HG02970 (cell line): ENCODE data around the gene CEND1.

Source experiments
- ATAC-seq: cut with Tn5 transposase; IDR thresholded peaks from one replicate; pipeline ENCODE4 v1.9.1; 2021; ENCODE audit warnings: mild to moderate bottlenecking, moderate library complexity, moderate number of reproducible peaks; ENCODE audit not compliant: unreplicated experiment, low FRiP score

The CEND1 gene

DNA sequence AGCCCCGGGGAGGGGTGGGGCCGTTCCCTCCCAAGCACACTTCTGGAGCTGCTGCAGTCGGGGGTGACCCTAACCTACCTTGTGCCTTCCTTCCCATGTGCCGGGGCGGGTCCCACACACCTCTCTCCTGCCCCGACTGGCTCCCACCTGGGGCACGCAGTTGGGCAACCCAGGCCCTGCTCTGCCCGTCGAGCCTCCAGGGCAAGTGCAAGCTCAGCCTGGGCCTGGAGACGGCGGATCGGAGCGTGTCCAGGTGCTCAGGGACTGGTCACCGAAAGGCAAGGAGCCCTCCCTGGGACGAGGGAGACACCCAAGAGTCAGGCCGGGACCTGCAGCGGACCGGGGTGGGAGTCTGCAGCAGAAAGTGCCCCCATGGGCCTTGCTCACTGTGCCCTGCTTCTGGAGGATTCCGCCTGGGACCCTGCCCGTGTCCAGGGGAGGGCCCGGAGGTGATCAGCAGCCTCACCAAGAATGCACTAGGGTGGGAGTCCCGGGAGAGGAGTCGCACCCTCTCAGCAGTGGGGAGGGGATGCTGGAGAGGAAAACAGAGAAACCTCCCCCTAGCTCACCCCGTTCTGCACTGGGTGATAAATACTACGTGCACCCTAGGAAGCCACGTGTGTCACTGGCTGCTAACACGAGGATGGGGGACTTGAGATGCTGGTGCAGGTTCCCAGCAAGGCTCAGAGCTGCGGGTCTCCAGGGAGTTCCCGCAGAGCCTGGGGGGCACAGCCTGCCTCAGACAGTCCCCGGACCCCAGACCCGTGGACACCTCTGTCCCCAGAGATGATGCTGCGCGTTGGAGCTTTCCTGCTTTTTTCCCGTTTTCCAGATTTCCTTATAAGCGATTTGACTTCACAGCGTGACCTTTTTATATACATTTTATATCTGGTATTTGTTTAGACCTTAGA is 7.4 kb downstream of the CEND1 start:
- no peak for ATAC-seq

- ATAC-seq: no peak
Measured at GRCh38 chr11:779955-780532, 9.8 kb downstream of the CEND1 start.

- ATAC-seq: no peak
Measured at GRCh38 chr11:778976-779954, 10.6 kb downstream of the CEND1 start.

DNA sequence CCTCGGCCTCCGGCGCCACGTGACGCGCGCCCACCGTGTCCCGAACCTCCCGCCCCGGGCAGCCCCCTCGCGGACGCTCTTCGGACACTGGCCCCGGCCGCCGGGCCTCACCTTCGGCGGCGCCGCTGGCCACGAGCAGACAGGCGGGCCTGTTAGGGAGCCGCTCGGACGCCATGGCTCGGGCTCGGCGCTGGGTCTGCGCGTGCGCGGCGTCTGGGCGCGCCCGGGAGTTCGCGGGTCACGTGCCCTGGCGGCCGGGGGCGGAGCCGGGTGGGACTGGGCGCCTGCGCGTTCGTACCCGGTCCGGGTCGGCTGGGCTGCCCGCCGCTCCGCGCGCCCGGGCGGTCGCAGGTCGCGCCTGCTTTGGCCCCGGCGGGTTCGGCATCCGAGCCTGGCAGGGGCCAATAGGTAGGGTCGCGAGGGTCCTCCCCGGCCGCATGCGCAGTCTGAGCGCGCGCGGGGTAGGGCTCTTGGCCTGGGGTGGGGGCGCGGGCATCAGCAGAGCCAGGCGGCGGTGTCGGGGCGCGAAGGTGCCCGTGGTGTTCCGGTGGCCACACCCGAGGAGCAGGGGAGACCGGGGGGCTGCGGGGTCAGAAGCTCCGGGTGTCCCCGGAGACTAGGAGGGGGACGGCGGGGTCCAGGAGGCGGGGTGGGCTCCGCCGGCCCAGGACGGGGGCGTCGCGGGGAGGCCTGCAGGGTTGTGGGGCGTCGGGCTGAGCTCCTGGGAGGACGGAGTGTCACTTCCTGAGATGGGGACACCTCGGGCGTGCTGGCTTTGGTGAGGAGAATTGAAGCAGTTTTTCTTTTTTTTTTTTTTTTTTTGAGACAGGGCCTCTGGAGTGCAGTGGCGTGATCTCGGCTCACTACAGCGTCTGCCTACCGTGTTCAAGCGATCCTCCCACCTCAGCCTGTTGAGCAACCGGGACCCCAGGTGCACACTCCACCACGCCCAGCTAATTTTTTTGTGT is 12.3 kb downstream of the CEND1 start, which contains the start of gene GATD1:
Gene GATD1 (minus strand): TSS at position 200 of the 968 bp plus-strand sequence. CDS start 25 bp downstream, at position 175.
- peak; percentile 76 for ATAC-seq

GRCh38 chr11:776561-777287 is 13.2 kb downstream of the CEND1 start:
- ATAC-seq: peak; percentile 29

GRCh38 chr11:776263-776560 is 13.7 kb downstream of the CEND1 start:
- ATAC-seq: no peak

- no peak for ATAC-seq
Measured at GRCh38 chr11:774873-775592, 14.9 kb downstream of the CEND1 start.

GRCh38 chr11:773830-774229 is 16.1 kb downstream of the CEND1 start:
- no peak for ATAC-seq

GRCh38 chr11:773425-773824 is 16.5 kb downstream of the CEND1 start:
- no peak for ATAC-seq

GRCh38 chr11:772429-773390 is 17.2 kb downstream of the CEND1 start:
- ATAC-seq: no peak

DNA sequence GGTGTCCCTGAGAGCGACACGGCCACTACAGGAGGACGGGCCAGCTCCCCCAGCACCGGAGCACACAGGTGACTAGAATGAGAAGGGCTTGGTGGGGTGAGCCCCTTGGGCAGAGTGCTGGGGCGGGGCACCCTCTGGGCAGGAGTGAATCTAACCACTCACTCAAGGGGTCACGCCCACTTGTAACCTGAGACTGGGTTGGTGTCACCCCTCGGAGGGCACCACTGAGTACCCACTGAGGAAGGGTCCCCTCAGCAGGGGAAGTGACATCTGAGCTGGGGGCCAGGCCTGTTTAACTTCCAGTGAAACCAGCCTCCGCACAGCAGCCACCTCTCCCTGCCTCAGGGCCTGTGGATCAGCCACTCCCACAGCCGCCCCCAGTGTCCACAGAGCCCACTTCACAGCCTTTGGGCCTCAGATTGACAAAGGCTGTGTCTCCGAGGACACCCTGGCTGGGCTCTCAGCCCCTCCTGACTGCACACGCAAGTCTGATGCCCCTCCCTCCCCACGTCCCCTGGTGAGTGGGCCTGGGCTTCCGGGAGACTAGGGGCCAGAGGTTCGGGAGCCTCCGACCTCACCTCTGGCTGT is 18.2 kb downstream of the CEND1 start:
- no peak for ATAC-seq

DNA sequence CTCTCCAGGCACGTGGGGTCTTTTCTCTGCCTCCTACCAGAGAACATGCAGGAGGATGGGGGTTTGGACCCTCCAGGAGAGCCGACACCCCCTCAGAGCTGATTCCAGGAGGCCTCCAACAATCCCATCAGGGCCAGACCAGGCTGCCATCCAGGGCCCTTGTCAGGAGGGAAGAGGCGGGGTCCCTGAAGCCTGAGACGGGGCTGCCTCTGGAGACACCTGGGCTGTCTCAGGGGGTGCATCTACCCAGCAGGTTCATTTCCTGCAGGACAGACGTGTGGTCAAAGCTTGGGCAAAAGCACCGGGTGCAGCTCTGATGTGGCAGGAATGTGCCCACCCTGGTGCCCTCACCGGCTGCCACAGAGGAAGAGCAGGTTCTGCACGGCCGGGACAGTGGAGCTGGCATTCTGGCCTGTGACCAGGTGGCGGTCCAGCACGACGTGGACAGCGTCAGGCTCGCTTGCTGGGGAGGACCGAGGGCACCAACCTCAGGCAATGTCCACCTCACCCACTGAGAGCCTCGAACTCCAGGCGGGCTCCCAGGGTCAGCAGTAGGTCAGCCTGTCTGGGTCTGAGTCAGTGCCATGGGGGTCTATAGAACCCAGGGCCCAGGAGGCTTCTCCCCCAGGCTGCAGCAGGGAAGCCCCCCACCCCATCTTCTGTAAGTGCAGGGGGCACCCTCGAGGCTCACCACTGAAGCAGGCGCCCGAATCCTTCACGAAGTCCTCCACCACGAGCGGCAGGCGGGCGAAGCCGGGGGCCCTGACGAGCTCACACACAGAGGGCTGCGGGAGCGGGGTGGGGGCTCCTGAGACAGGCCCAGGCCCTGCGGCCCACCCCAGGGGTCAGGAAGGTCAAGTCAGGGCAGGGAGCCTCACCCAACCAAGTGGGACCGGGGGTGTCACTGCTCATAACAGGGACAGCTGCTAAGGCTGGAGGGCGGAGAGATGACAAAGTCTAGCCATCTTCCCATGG is 19.0 kb downstream of the CEND1 start:
- no peak for ATAC-seq

DNA sequence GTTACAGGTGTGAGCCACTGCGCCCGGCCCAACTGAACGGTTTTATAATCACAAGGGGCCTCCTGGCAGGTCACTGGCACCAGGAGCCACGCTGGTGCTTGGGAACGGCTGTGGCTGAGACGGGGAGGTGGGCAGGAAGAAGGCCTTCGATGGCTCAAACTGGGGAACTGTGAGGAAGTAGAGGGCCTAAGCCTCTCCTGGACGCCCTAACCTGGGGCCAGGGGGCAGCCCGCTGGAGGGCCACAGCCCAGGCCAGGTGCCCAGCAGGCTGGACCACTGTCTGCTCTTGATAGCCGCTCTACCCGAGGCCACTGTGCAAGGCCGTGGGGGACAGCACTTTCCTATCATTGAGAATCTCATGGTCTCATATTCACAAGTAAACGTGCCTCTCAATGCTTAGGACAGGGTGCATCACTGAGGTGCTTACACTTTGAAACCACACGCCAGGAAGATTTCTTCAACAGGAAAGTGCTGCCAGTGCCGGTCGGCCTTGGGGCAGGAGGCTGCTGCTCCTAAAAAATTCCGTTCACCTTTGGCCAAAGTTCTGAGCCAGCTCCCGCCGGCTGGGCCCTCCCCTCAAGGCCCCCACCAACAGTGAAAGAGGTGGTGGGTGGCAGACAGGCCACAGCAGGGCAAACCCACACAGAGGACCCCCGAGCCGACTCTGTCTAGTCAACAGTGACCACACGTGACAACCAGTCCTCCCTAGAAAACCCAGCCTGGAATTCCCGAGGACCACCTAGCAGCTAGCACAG is 19.8 kb downstream of the CEND1 start:
- no peak for ATAC-seq

DNA sequence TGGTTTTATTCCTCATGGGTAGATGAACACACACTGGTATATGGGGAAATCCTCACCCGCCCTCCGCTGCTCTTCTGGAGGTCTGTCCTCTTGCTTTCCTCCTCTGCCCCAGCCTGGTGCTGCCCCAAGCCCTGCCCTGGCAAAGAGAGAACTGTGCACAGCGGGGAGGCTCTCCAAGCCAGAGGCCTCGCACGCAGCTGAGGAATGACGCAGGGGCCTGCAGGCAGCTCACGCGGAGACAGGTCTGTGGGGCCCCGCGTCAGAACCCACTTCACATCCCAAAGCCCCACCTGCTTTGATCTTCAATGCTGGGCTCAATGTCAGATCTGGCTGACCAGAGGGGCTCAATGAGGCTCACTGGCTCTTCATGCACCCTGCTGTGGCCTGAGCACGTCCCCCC is 22.7 kb downstream of the CEND1 start:
- ATAC-seq: no peak

- no peak for ATAC-seq
Measured at GRCh38 chr11:766936-767210, 23.0 kb downstream of the CEND1 start.
